Thyroid gland (tissue), 4 donors: ENCODE results near the gene ZBED4. TPM values are rescaled to one million over a fixed set of nuclear protein-coding genes. Genes with fewer than 3 reads are reported as not detected.

Experiments used
- DNase-seq, 2 donors: peaks; one replicate each; pipeline ENCODE4 v3.0.0-alpha.2; 2019
- H3K27ac ChIP-seq, 3 donors: fragments of 200-600 bp; sonication (generic); 1 replicate in 2 of 3; 2 replicates in 1 of 3; pipeline ENCODE4 v1.5.1; 2016 to 2019; ENCODE audit warnings: mild to moderate bottlenecking in 1 of 3, moderate library complexity in 1 of 3
- H3K27me3 ChIP-seq: fragments of 200-600 bp; sonication (generic); one replicate; pipeline ENCODE4 v1.5.1; 2019
- H3K36me3 ChIP-seq, 2 donors: fragments of 200-600 bp; sonication (generic); one replicate each; pipeline ENCODE4 v1.5.1; 2016 to 2019
- H3K4me1 ChIP-seq, 2 donors: fragments of 200-600 bp; sonication (generic); one replicate each; pipeline ENCODE4 v1.5.1; 2017 to 2019
- H3K4me3 ChIP-seq, 3 donors: fragments of 200-600 bp; sonication (generic); replicated peaks in 1 of 3; 1 replicate in 2 of 3; 2 replicates in 1 of 3; pipeline ENCODE4 v1.5.1; 2016; ENCODE audit warnings: mild to moderate bottlenecking in 1 of 3
- H3K9me3 ChIP-seq: fragments of 200-600 bp; sonication (generic); one replicate; pipeline ENCODE4 v1.5.1; 2017
- POLR2A ChIP-seq, 2 donors: fragments of 450-650 bp; IDR thresholded peaks; one replicate each; pipeline ENCODE4 v1.6.1; 2017; ENCODE audit warnings: antibody characterized with exemption in 2 of 2, mild to moderate bottlenecking in 2 of 2, moderate library complexity in 1 of 2
- WGBS, 2 donors: methylation state at CpG; one replicate each; pipeline ENCODE4 v1.1.5; 2017; 5-methylcytosine and 5-hydroxymethylcytosine counted together
- intact Hi-C: fragments of 100-400 bp; cut with DNase I; formaldehyde crosslinking; loops from one replicate; pipeline ENCODE4 v1.15.1; 2023
- total RNA-seq, 4 donors: library from RNA; depleted of rRNA; stranded (reverse); fragments of >200 nt; gene quantifications; one replicate each; pipeline ENCODE4 v1.2.3, GENCODE V29; 2016
- TF ChIP-seq, protein P1 (sequence below), 6 experiments: fragments of 200-600 bp in 3 of 6; fragments of 450-650 bp in 3 of 6; sonication (generic) in 3 of 6; IDR thresholded peaks; one replicate each; pipeline ENCODE4 v1.5.1; 2016 to 2019; ENCODE audit warnings: antibody characterized with exemption in 6 of 6, mild to moderate bottlenecking in 2 of 6, inconsistent platforms in 1 of 6, moderate library complexity in 1 of 6

Gene ZBED4
- total RNA-seq, 4 donors from 2014 or later: 9.4 to 15.8 (median 10.1) TPM

DNA sequence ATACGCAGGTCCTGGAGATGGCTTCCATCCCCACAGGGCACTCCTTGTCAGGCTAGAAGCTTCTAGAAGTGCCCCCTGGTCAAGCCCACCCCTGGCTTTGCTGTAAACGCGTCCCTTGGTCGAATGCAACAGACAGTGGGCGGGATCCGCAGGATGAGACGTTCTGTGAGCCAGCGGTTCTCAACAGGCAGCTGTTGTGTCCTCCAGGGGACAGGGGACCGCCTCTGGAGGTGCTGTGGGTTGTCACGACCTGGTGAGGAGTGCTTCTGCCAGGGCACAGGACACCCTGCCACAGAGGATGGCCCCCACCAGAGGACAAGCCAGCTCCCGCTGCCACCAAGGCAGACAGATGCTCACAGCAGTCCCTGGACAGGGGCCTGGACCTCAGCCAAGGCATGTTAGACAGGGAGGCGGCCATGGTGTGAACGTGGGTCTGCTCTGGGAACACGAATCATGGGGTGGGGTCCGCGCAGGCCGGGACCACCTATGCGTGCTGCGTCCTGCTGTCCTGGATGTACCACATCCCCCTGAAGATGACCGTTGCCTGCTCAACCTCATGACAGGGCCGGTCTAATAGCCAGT, 76.4 kb downstream of the ZBED4 start:
- intact Hi-C loops: loop anchor here (2.0 to 10.0 kb wide), 4 partner anchors 62 to 285 kb away; no protein-coding TSS in a partner anchor
- peaks cover 0 to 10% of the 10 kb centered on the region in 2 donors for H3K36me3 ChIP-seq
- DNase-seq: peak in 1 of 2 donors; percentile 34
- no peak overlapping the region for H3K4me3 ChIP-seq
- no peak for TF ChIP-seq POLR2A (IDR thresholded peaks at IDR 0.05)
- TF ChIP-seq, protein P1, sequence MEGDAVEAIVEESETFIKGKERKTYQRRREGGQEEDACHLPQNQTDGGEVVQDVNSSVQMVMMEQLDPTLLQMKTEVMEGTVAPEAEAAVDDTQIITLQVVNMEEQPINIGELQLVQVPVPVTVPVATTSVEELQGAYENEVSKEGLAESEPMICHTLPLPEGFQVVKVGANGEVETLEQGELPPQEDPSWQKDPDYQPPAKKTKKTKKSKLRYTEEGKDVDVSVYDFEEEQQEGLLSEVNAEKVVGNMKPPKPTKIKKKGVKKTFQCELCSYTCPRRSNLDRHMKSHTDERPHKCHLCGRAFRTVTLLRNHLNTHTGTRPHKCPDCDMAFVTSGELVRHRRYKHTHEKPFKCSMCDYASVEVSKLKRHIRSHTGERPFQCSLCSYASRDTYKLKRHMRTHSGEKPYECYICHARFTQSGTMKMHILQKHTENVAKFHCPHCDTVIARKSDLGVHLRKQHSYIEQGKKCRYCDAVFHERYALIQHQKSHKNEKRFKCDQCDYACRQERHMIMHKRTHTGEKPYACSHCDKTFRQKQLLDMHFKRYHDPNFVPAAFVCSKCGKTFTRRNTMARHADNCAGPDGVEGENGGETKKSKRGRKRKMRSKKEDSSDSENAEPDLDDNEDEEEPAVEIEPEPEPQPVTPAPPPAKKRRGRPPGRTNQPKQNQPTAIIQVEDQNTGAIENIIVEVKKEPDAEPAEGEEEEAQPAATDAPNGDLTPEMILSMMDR (IDR thresholded peaks at IDR 0.05): no peak
- H3K27ac ChIP-seq: peak overlapping the region in 1 of 3 donors; percentile 61
- H3K27me3 ChIP-seq: no peaks in the 10 kb centered on the region
- WGBS, 2 donors: 73 to 76% methylated on average over 2 to 18 of the region's 21 CpGs
- H3K9me3 ChIP-seq: no peaks in the 10 kb centered on the region
- peaks cover 37 to 62% of the 10 kb centered on the region in 2 donors for H3K4me1 ChIP-seq

- peak; percentile 90 to 91 for DNase-seq
- H3K4me1 ChIP-seq: peaks cover 37 to 63% of the 10 kb centered on the region in 2 donors
- intact Hi-C loops: no loop called here
- 39 to 40% methylated on average over 1 to 10 of the region's 14 CpGs for WGBS, 2 donors
- H3K36me3 ChIP-seq: peaks cover 0 to 4% of the 10 kb centered on the region in 2 donors
- no peaks in the 10 kb centered on the region for H3K27me3 ChIP-seq
- H3K4me3 ChIP-seq: no peak overlapping the region
- peak overlapping the region; percentile 71 to 96 (median 96) for H3K27ac ChIP-seq
- no peaks in the 10 kb centered on the region for H3K9me3 ChIP-seq
- TF ChIP-seq, protein P1 (IDR thresholded peaks at IDR 0.05): peak; percentile 55 to 89 (median 80)
- peak in 1 of 2 donors; percentile 80 for TF ChIP-seq POLR2A (IDR thresholded peaks at IDR 0.05)
These were observed 77.2 kb downstream of the ZBED4 start for GRCh38 chr22:49930596-49931412.

DNA sequence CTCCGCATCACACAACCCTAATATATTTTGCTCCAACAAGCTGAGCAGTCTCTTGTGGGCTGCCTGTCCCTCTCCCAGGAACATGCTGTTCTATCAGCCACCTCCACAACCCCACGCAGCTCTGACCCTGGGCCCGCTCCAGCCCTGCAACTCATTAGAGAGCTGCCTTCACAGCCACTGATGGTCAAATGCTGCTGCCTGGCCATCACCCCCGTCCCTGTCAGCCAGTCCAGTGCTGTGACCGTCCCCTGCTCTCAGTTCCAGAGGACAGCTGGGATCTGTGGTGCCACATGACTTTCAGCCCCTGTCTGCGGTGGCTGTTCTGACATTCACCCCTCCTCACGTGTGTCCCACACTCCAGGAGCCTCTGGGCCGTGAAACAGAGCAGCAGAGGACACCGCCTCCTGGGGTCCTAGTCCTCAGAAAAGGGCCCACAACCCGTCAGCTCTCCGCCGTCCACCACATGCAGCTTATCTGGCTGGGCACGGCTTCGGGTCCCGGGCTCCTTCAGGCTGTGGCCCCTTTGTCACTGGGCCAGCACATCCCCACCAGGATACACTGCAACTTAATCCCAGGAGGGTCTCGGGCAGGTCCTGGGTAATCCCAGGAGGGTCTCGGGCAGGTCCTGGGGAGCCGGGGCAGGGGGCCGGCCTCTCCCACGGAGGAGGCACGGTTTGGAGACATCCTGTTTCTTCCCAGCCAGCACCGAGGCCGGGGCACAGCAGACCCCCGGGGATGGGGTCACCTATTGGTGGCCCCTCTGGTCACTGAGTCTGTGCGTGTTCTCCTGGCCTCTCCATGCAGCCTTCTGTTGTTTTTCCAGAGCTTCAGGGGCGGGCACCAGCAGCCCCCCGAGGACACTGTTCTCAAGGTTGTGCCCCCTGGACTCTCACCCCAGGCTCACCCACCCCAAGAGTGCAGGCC, 79.9 kb downstream of the ZBED4 start:
- Histone ChIP-seq H3K4me1 (peaks cover 51 to 79% of the 10 kb centered on the region in 2 donors), H3K36me3 (no peaks in the 10 kb centered on the region), H3K27me3 (no peaks in the 10 kb centered on the region), H3K9me3 (no peaks in the 10 kb centered on the region), H3K4me3 (peak overlapping the region in 1 of 3 donors; percentile 44), H3K27ac (peak overlapping the region; percentile 96 to 99 (median 96))
- 42% methylated on average over 8 to 21 of the region's 27 CpGs for WGBS, 2 donors
- peak; percentile 86 to 88 for DNase-seq
- TF ChIP-seq, protein P1 (IDR thresholded peaks at IDR 0.05): no peak
- peak; percentile 10 to 77 for TF ChIP-seq POLR2A (IDR thresholded peaks at IDR 0.05)
- intact Hi-C loops: loop anchor here (2.0 kb wide), 1 partner anchor 37 kb away; no protein-coding TSS in a partner anchor

DNA sequence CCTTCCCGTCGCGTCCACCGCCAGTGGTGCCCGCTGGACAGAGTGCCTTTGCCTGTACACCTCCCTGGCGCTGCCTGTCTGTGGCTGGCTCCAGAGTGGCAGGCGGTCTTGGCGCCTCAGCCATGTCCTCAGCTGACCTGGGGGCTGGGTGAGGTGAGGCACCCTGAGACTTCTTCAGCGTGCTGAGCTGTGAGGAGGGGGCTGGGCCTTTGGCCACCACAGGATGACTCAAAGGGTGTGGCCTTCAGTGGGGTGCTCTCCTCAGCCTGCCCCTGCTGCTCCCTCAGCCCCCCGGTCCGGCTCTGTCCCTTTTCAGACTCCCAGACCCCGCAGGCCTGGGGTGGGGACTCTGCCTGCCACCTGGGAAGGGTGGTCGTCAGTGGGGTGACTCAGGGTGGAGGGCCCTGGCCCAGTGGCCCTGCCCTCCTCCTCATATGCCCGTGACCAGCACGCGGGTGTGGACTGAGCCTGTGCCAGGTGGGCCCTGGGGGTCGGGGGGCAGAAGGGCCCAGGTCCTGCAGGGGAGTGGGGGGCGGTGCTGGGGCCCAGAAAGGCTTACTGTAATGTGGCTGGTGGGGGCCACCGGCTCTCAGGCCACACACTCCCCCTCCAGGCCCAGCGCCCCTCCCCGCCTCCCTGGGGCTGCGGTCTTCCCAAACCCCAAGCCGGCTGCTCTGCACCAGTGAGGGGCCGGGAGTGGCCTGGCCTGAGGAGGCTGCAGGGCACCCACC, 80.7 kb downstream of the ZBED4 start:
- Histone ChIP-seq H3K36me3 (no peaks in the 10 kb centered on the region), H3K4me1 (peaks cover 51 to 81% of the 10 kb centered on the region in 2 donors), H3K27me3 (no peaks in the 10 kb centered on the region), H3K27ac (peak overlapping the region; percentile 96 to 99 (median 96)), H3K9me3 (no peaks in the 10 kb centered on the region), H3K4me3 (peak overlapping the region in 2 of 3 donors; percentile 24 to 44)
- 20 to 44% methylated on average over 5 to 6 of the region's 24 CpGs for WGBS, 2 donors
- intact Hi-C loops: loop anchor here (2.0 kb wide), 1 partner anchor 36 kb away; no protein-coding TSS in a partner anchor
- TF ChIP-seq, protein P1 (IDR thresholded peaks at IDR 0.05): no peak
- TF ChIP-seq POLR2A (IDR thresholded peaks at IDR 0.05): peak in 1 of 2 donors; percentile 85
- peak; percentile 94 to 96 for DNase-seq
